Measurements from ENCODE around the gene EDEM3. TPM values are rescaled to one million over a fixed set of nuclear protein-coding genes. Genes with fewer than 3 reads are reported as not detected.

EDEM3 gene
- total and polyA plus RNA-seq, 9 of the 15 experiments (the other 6 are each of a cell fraction or from before 2014, with no cell fraction given) = 15.8 to 46.6 (median 28.0) TPM

- no peaks in the 10 kb centered on the region for H3K36me3 ChIP-seq (ENCODE audit: control insufficient read depth, insufficient read depth, low read length)
- DNase-seq (ENCODE audit: extremely low read depth in 1 of 4, low spot score in 3 of 4) (no peak), FAIRE-seq (no peak), ATAC-seq (no peak)
- no TSS peak for BruUV-seq (replicated peaks)
- H3K27ac ChIP-seq (ENCODE audit: extremely low read depth, low read depth, low read length) = no peak overlapping the region
- no peaks in the 10 kb centered on the region for H3K9me3 ChIP-seq (replicated peaks; ENCODE audit: control insufficient read depth, insufficient read depth, low read depth, low read length)
- in situ Hi-C loops (cut with MboI) = loop anchor here (25.0 kb wide), 1 partner anchor 582 kb away; no protein-coding TSS in a partner anchor
- H3K27me3 ChIP-seq (ENCODE audit: control insufficient read depth in 2 of 2, insufficient read depth in 2 of 2, low read length in 2 of 2) = peaks cover 27 to 34% of the 10 kb centered on the region in 2 experiments; a peak in 4 of 5 replicates
- no peaks in the 10 kb centered on the region for H3K79me2 ChIP-seq (ENCODE audit: control insufficient read depth, insufficient read depth, low read length)
- H3K4me1 ChIP-seq (replicated peaks in 1 of 2; ENCODE audit: control insufficient read depth in 2 of 2, insufficient read depth in 2 of 2, low read length in 2 of 2) = peaks cover 0 to 4% of the 10 kb centered on the region in 2 experiments; a peak in 2 of 5 replicates
- H2AFZ ChIP-seq (ENCODE audit: low read depth, low read length) = no peak overlapping the region
- H3K4me2 ChIP-seq (ENCODE audit: insufficient read depth, low read length) = no peak overlapping the region
- POLR2A ChIA-PET = interaction anchor here (1.0 kb wide), 1 partner anchor 82 kb away, joined by 3 read pairs; no protein-coding TSS in a partner anchor
- H3K4me3 ChIP-seq = no peak overlapping the region
- CTCF ChIA-PET (ENCODE audit: low intra/inter-chr PET ratio) = interaction anchor here (0.6 to 0.7 kb wide), 2 partner anchors 18 to 137 kb away, joined by 3 read pairs; no protein-coding TSS in a partner anchor
- 0% methylated on average over 1 of the region's 1 CpG for WGBS (ENCODE audit: insufficient coverage, low coverage, missing lambda C conversion rate)
- intact Hi-C loops (cut with micrococcal nuclease) = loop anchor here (5.0 to 10.0 kb wide), 5 partner anchors 102 to 755 kb away; no protein-coding TSS in a partner anchor
- 0 out of 2 replicates have a peak, but pooled peaks cover 2% of the 10 kb centered on the region for H4K20me1 ChIP-seq (replicated peaks; ENCODE audit: control insufficient read depth, insufficient read depth, low read length)
- H3K9me1 ChIP-seq (ENCODE audit: control insufficient read depth, insufficient read depth, low read length) = no peaks in the 10 kb centered on the region
- no peak overlapping the region for H3K9ac ChIP-seq (ENCODE audit: insufficient read depth in 1 of 2, low read depth in 2 of 2, low read length in 2 of 2)
- no peak for TF ChIP-seq ZBED1 (IDR thresholded peaks at IDR 0.05)
- no peak for TF ChIP-seq ZNF644 (tag; IDR thresholded peaks at IDR 0.05; ENCODE audit: low read depth)
- TF ChIP-seq ZNF280B (CRISPR knock-in tag; IDR thresholded peaks at IDR 0.05) = no peak
- TF ChIP-seq ZKSCAN3 (CRISPR knock-in tag; IDR thresholded peaks at IDR 0.05) = no peak
- no peak for TF ChIP-seq NRF1 (conservative IDR thresholded peaks at IDR 0.05 in 1 of 2, IDR thresholded peaks at IDR 0.05 in 1 of 2)
- TF ChIP-seq SRSF9 (IDR thresholded peaks at IDR 0.05; ENCODE audit: borderline replicate concordance, low read depth, low read length) = no peak
- no peak for TF ChIP-seq NR4A1 (CRISPR knock-in tag; IDR thresholded peaks at IDR 0.05)
- TF ChIP-seq NR4A1 (tag; IDR thresholded peaks at IDR 0.05) = no peak
- TF ChIP-seq ZNF639 (CRISPR knock-in tag; conservative IDR thresholded peaks at IDR 0.05 in 1 of 2, IDR thresholded peaks at IDR 0.05 in 1 of 2) = no peak
- no peak for TF ChIP-seq ZFX (CRISPR knock-in tag; IDR thresholded peaks at IDR 0.05)
- no peak for TF ChIP-seq MECOM (CRISPR knock-in tag; IDR thresholded peaks at IDR 0.05)
- no peak for TF ChIP-seq ZNF436 (CRISPR knock-in tag; IDR thresholded peaks at IDR 0.05)
- TF ChIP-seq ZBTB8A (IDR thresholded peaks at IDR 0.05; ENCODE audit: partially characterized antibody) = no peak
- TF ChIP-seq FUS (optimal IDR thresholded peaks at IDR 0.05; ENCODE audit: low read depth, low read length) = no peak
- TF ChIP-seq ZBTB26 (CRISPR knock-in tag; IDR thresholded peaks at IDR 0.05) = no peak
- no peak for TF ChIP-seq NUFIP1 (IDR thresholded peaks at IDR 0.05; ENCODE audit: partially characterized antibody)
- TF ChIP-seq ZNF668 (CRISPR knock-in tag; IDR thresholded peaks at IDR 0.05) = no peak
- no peak for TF ChIP-seq ZNF511 (CRISPR knock-in tag; IDR thresholded peaks at IDR 0.05)
- TF ChIP-seq, protein P1, sequence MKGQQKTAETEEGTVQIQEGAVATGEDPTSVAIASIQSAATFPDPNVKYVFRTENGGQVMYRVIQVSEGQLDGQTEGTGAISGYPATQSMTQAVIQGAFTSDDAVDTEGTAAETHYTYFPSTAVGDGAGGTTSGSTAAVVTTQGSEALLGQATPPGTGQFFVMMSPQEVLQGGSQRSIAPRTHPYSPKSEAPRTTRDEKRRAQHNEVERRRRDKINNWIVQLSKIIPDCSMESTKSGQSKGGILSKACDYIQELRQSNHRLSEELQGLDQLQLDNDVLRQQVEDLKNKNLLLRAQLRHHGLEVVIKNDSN (CRISPR knock-in tag; IDR thresholded peaks at IDR 0.05) = no peak
These were observed 85.3 kb downstream of the EDEM3 start for GRCh38 chr1:184669391-184669790.

All from K562 (cell line).